Neuronal stem cell (in vitro differentiated cells): Measurements from ENCODE around the gene HMGB1.

Experiments
- DNase-seq: peaks from one replicate; pipeline ENCODE4 v3.0.0-alpha.2; 2013; ENCODE audit warnings: low spot score
- H2AFZ ChIP-seq: one replicate; pipeline ENCODE4 v1.6.1; 2013; ENCODE audit warnings: mild to moderate bottlenecking, low read length, inconsistent platforms
- H2AK5ac ChIP-seq: 2 replicates; pipeline ENCODE4 v1.6.1; 2013; ENCODE audit warnings: low read depth, mild to moderate bottlenecking, inconsistent platforms, low read length, moderate library complexity, mixed read lengths
- H2BK120ac ChIP-seq: 2 replicates; pipeline ENCODE4 v1.6.1; 2013; ENCODE audit warnings: low read depth, mild to moderate bottlenecking, inconsistent platforms, low read length, moderate library complexity, mixed read lengths
- H2BK12ac ChIP-seq: one replicate; pipeline ENCODE4 v1.6.1; 2013; ENCODE audit warnings: low read length, inconsistent platforms
- H2BK15ac ChIP-seq: 2 replicates; pipeline ENCODE4 v1.6.1; 2013; ENCODE audit warnings: mild to moderate bottlenecking, low read length, inconsistent platforms, mixed read lengths
- H2BK5ac ChIP-seq: one replicate; pipeline ENCODE4 v1.6.1; 2013; ENCODE audit warnings: inconsistent platforms, mild to moderate bottlenecking, low read length, moderate library complexity
- H3K14ac ChIP-seq: one replicate; pipeline ENCODE4 v1.6.1; 2013; ENCODE audit warnings: low read length, inconsistent platforms
- H3K18ac ChIP-seq: 2 replicates; pipeline ENCODE4 v1.6.1; 2013; ENCODE audit warnings: low read length, inconsistent platforms
- H3K23ac ChIP-seq: 2 replicates; pipeline ENCODE4 v1.6.1; 2013; ENCODE audit warnings: low read depth, mild to moderate bottlenecking, mixed read lengths, low read length, inconsistent platforms; ENCODE audit not compliant: poor library complexity
- H3K27ac ChIP-seq: replicated peaks from 3 replicates; pipeline ENCODE4 v1.5.1; 2013; ENCODE audit warnings: low read length, inconsistent platforms
- H3K27me3 ChIP-seq, 3 experiments: 2 replicates each; pipeline ENCODE4 v1.6.1; 2013; ENCODE audit warnings: low read length in 3 of 3, mild to moderate bottlenecking in 2 of 3, inconsistent platforms in 1 of 3, low read depth in 1 of 3, mixed read lengths in 1 of 3, moderate library complexity in 1 of 3; ENCODE audit not compliant: control insufficient read depth in 3 of 3, insufficient read depth in 3 of 3
- H3K36me3 ChIP-seq, 2 donors: replicated peaks in 1 of 2; 2 replicates each; pipeline ENCODE4 v1.6.1; 2013; ENCODE audit warnings: low read length in 2 of 2; ENCODE audit not compliant: control insufficient read depth in 2 of 2, insufficient read depth in 2 of 2
- H3K4ac ChIP-seq: 2 replicates; pipeline ENCODE4 v1.6.1; 2013; ENCODE audit warnings: inconsistent platforms, mild to moderate bottlenecking, low read length, moderate library complexity
- H3K4me1 ChIP-seq, 2 donors: 1 replicate in 1 of 2; 2 replicates in 1 of 2; pipeline ENCODE4 v1.6.1; 2013; ENCODE audit warnings: low read length in 2 of 2, low read depth in 1 of 2; ENCODE audit not compliant: control insufficient read depth in 2 of 2, insufficient read depth in 1 of 2
- H3K4me2 ChIP-seq: one replicate; pipeline ENCODE4 v1.6.1; 2013; ENCODE audit warnings: mild to moderate bottlenecking, low read length, inconsistent platforms; ENCODE audit not compliant: insufficient read depth, poor library complexity, severe bottlenecking
- H3K4me3 ChIP-seq, 2 donors: 2 replicates each; pipeline ENCODE4 v1.5.1; 2013; ENCODE audit warnings: low read length in 2 of 2, mild to moderate bottlenecking in 2 of 2, inconsistent platforms in 1 of 2, moderate library complexity in 1 of 2
- H3K79me1 ChIP-seq: one replicate; pipeline ENCODE4 v1.6.1; 2013; ENCODE audit warnings: low read depth, mild to moderate bottlenecking, inconsistent platforms, low read length, moderate library complexity
- H3K9ac ChIP-seq: one replicate; pipeline ENCODE4 v1.6.1; 2013; ENCODE audit warnings: mild to moderate bottlenecking, low read depth, low read length, inconsistent platforms; ENCODE audit not compliant: poor library complexity
- H3K9me3 ChIP-seq, 2 donors: replicated peaks in 1 of 2; 2 replicates each; pipeline versions ENCODE3 to v1.6.1; 2013; ENCODE audit warnings: low read length in 2 of 2, mild to moderate bottlenecking in 2 of 2, inconsistent platforms in 1 of 2, low read depth in 1 of 2, mixed read lengths in 1 of 2, moderate library complexity in 1 of 2; ENCODE audit not compliant: control insufficient read depth in 2 of 2, insufficient read depth in 1 of 2
- H4K8ac ChIP-seq: one replicate; pipeline ENCODE4 v1.6.1; 2013; ENCODE audit warnings: low read depth, mild to moderate bottlenecking, inconsistent platforms, low read length, moderate library complexity
- H4K91ac ChIP-seq: one replicate; pipeline ENCODE4 v1.6.1; 2013; ENCODE audit warnings: low read length, low read depth, mild to moderate bottlenecking, inconsistent platforms; ENCODE audit not compliant: poor library complexity
- WGBS, 2 donors: extraction: QIAGEN DNeasy Blood & Tissue Kit; methylation state at CpG; one replicate each; pipeline ENCODE4 v1.1.7; 2013; ENCODE audit warnings: missing lambda C conversion rate in 2 of 2, mixed read lengths in 1 of 2; ENCODE audit not compliant: insufficient read length in 2 of 2, insufficient replicate concordance in 1 of 2; ENCODE audit errors: extremely low coverage in 2 of 2; 5-methylcytosine and 5-hydroxymethylcytosine counted together

HMGB1 gene

DNA sequence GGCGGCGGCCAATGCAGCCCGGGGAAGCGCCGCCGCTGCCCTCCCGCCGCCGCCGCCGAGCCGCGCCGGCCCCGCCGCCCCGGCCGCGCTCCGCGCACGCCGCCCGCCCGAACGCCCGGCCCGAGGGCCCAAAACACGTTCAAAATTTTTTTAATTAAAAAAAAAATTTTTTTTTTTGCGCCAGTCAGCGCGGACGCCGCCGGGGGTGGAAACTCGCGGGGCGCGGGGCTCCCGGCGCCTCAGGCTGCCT lies 468 bp downstream of the HMGB1 start:
- Histone ChIP-seq H3K4ac (peak overlapping the region; percentile 93), H4K91ac (no peak overlapping the region), H3K4me1 (peaks cover 4 to 11% of the 10 kb centered on the region in 2 donors), H3K9me3 (no peaks in the 10 kb centered on the region), H3K36me3 (peaks cover 5 to 27% of the 10 kb centered on the region in 2 donors), H4K8ac (no peak overlapping the region), H3K4me3 (peak overlapping the region; percentile 81 to 97), H3K18ac (peak overlapping the region; percentile 96), H2AFZ (no peak overlapping the region), H3K14ac (no peak overlapping the region), H2AK5ac (peak overlapping the region; percentile 99), H3K27ac (peak overlapping the region; percentile 95), H2BK5ac (peak overlapping the region; percentile 93), H3K9ac (peak overlapping the region; percentile 77), H3K23ac (no peak overlapping the region), H3K79me1 (peaks cover 2% of the 10 kb centered on the region), H2BK120ac (peak overlapping the region; percentile 61), H3K27me3 (no peaks in the 10 kb centered on the region), H2BK15ac (no peak overlapping the region), H2BK12ac (no peak overlapping the region), H3K4me2 (no peak overlapping the region)
- DNase-seq = no peak
- WGBS, 2 donors = no CpG with 5 or more reads among the region's 41 CpGs

DNA sequence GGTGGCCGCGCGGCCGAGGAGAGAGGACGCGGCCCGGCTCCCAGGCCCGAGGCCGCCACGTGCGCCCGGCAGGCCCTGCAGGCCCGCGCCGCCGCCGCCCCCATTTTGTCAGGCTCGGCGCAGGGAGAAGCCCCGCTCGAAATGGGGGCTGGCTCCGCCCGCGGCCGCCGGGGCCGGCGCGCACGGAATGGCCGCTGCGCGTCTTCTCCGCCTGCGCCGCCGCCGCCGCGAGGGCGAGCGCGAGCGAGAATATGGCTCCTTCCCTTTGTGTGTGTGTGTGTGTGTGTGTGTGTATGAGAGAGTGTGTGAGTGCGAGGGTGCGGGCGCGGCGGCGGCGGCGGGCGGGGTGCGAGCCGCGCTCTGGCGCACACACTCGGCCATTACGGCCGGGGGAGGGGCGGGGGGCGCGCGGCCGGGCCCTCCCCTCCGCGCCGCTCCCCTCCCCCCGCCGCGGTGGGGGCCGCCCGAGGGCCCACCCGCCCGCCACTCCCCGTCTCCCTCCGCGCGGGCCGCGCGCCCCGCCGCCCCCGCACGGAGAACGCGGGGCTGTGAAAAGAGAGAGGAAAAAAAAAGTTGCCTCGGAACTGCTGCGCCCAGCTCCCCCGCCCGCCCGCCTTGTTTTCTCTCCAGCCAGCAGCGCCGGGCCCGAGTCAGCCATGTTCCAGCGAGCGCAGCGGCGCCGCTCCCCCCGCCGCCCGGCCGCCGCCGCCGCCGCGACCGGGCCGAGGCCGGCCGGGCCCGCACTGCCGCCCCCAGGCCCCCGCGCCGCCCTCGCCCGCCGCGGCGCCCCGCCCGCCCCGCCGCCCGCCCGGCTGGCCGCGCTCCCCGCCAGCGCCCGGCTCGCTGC lies 1.0 kb downstream of the HMGB1 start:
- Histone ChIP-seq H2BK12ac (no peak overlapping the region), H2AFZ (peak overlapping the region; percentile 68), H3K18ac (peak overlapping the region; percentile 96), H3K36me3 (peaks cover 5 to 30% of the 10 kb centered on the region in 2 donors), H2AK5ac (peak overlapping the region; percentile 70), H3K4me1 (peaks cover 4 to 11% of the 10 kb centered on the region in 2 donors), H2BK120ac (no peak overlapping the region), H3K4ac (no peak overlapping the region), H4K8ac (no peak overlapping the region), H3K4me2 (peak overlapping the region; percentile 56), H4K91ac (no peak overlapping the region), H2BK5ac (no peak overlapping the region), H3K27ac (peak overlapping the region; percentile 95), H3K27me3 (no peaks in the 10 kb centered on the region), H3K4me3 (peak overlapping the region; percentile 81 to 97), H3K23ac (peak overlapping the region; percentile 80), H3K79me1 (peaks cover 2% of the 10 kb centered on the region), H3K9ac (peak overlapping the region; percentile 90), H2BK15ac (no peak overlapping the region), H3K9me3 (no peaks in the 10 kb centered on the region), H3K14ac (no peak overlapping the region)
- WGBS, 2 donors = no CpG with 5 or more reads among the region's 136 CpGs
- DNase-seq = peak; percentile 72

DNA sequence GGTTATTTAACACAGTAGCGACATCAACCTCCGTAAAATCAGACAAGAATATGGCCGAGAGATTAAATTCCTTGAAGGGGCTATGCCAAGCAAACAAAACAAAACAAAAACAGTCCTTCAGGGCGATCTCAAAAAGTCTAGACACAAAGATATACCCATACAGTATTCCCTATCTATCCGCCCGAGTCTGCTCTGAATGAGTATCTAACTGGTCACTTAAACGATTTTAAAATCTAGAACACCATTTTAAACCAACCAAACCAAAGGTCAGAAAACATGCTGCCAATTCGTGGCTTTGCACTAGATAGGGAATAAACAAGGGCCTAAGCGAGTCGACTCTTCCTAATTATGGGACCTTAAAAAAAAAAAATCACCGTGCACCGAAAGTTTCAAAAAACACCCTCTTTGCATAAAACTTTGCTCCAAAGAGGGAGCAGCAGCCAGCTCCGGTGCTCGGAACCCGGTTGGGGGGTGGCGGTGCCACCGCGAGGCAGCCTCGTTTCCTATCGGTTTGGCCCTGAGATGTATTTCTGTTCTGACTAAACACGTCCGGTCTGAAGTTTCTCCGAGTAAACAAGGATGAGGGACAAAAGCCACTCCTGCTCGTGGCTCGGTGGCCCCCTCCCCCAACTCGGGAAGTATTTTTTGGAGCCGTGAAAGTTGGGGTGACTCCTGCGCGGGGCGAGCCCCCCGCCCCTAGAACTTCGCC lies 1.8 kb downstream of the HMGB1 start:
- H2BK15ac ChIP-seq = no peak overlapping the region

More for the DNA sequence above, 1.8 kb downstream of the HMGB1 start:
- Histone ChIP-seq H4K8ac (peak overlapping the region; percentile 65), H2AK5ac (peak overlapping the region; percentile 70), H3K4me2 (peak overlapping the region; percentile 56), H3K27ac (peak overlapping the region; percentile 95), H2AFZ (peak overlapping the region; percentile 68), H3K4me3 (peak overlapping the region; percentile 81 to 87), H2BK5ac (no peak overlapping the region), H3K79me1 (peaks cover 2% of the 10 kb centered on the region), H3K4me1 (peaks cover 4 to 11% of the 10 kb centered on the region in 2 donors), H4K91ac (no peak overlapping the region), H3K27me3 (no peaks in the 10 kb centered on the region), H3K23ac (peak overlapping the region; percentile 80), H3K9me3 (no peaks in the 10 kb centered on the region), H3K18ac (peak overlapping the region; percentile 96), H3K9ac (peak overlapping the region; percentile 90), H3K14ac (peak overlapping the region; percentile 38), H3K4ac (peak overlapping the region; percentile 23), H2BK120ac (no peak overlapping the region), H2BK12ac (no peak overlapping the region), H3K36me3 (peaks cover 5 to 38% of the 10 kb centered on the region in 2 donors)
- no peak for DNase-seq
- no CpG with 5 or more reads among the region's 32 CpGs for WGBS, 2 donors
